Activated naive CD8-positive, alpha-beta T cell treated with anti-CD3 and anti-CD28 coated beads, Interleukin-2, amount 10 ng/mL, durations not matched to agents 7 days and 5 days (primary cell): ENCODE measurements around the gene EIF2AK2. TPM values are rescaled to one million over a fixed set of nuclear protein-coding genes. Genes with fewer than 3 reads are reported as not detected.
"Not testable (repeated sequence)": the region's sequence is repeated elsewhere in the genome, so short reads cannot be mapped to it uniquely, and the experiment has no call there.

Source experiments
- ATAC-seq: fragments of 150-1000 bp; cut with Tn5 transposase; one replicate; pipeline ENCODE4 v1.10.0; 2021; ENCODE audit warnings: low read depth, moderate library complexity
- POLR2A ChIA-PET: fragments of 350-600 bp; sonication (Branson Sonifier 250); formaldehyde crosslinking; loops from one replicate; lab custom pipeline; 2021; ENCODE audit warnings: antibody characterized with exemption; lab: Charles Lee
- DNase-seq: peaks from one replicate; pipeline ENCODE4 v3.0.0; 2021
- H3K27ac Mint-ChIP-seq: one replicate; pipeline ENCODE4 v1.8.0; 2022; ENCODE audit warnings: mild to moderate bottlenecking, mixed read lengths
- H3K27me3 Mint-ChIP-seq: one replicate; pipeline ENCODE4 v1.8.0; 2022; ENCODE audit warnings: mild to moderate bottlenecking, moderate library complexity, mixed read lengths
- H3K36me3 Mint-ChIP-seq: one replicate; pipeline ENCODE4 v1.8.0; 2021; ENCODE audit warnings: mild to moderate bottlenecking, mixed read lengths
- H3K4me1 Mint-ChIP-seq: one replicate; pipeline ENCODE4 v1.8.0; 2021; ENCODE audit warnings: mixed read lengths
- H3K4me3 Mint-ChIP-seq: one replicate; pipeline ENCODE4 v1.8.0; 2022; ENCODE audit warnings: mild to moderate bottlenecking, moderate library complexity, mixed read lengths
- H3K9me3 Mint-ChIP-seq: one replicate; pipeline ENCODE4 v1.8.0; 2021; ENCODE audit warnings: mixed read lengths
- total RNA-seq, 2 experiments: library from RNA; stranded (reverse); gene quantifications; one replicate each; pipeline ENCODE4 v1.2.3, GENCODE V29; 2021

Gene EIF2AK2
- 100 to 1,000 TPM; 101 to 121 TPM for total RNA-seq

DNA sequence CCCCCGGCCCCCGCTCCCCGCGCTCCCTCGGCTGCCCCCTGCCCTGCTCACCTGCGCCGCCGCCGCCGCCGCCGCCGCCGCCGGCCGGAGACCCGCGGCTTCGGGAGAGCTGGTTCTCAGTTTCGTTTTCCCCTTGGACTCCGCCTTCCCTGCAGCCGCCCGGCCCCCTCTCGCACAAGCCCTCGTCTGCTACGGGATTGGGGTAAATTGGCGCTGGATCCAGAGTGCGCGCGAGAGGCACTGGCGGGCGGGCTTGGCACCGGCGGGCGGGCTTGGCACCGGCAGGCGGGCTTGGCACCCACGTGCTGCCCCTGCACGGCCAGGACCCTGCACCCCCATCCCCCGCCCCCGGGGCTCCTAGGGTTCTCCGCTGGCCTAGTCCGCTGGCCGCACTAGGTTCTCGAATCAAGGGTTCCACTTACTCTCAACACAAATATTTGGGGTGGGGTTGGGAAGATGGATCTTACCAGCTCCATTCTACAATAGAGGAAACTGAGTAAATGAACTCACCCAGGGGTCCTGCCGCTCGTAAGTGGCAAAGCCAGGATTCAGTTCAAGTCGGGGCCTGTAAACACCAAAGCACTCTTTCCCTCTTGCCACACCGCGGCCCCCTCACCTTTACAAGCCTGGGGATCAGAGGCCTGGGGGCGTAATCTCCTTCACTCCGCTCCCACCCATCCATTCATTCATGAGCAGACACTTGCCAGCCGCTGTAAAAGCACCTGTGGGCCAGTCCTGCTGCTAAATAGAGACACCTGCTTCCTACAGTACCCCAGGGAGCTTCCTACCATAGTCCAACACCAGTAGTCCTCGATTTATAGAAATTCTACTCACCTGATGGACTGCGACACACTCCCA is at the start of gene EIF2AK2:
Gene EIF2AK2, minus strand, starts transcription at position 124 of the 858 bp plus-strand sequence. CDS start 9,174 bp downstream, outside the sequence.
- Mint-ChIP-seq H3K27me3 (no peaks in the 10 kb centered on the region), H3K4me3 (peak within 1 kb of the TSS; percentile 96), H3K27ac (peak within 1 kb of the TSS; percentile 96), H3K9me3 (peaks cover 2% of the 10 kb centered on the region), H3K4me1 (peaks cover 39% of the 10 kb centered on the region), H3K36me3 (peaks cover 34% of the 10 kb centered on the region)
- POLR2A ChIA-PET: interaction anchor here (0.7 to 3.0 kb wide), 16 partner anchors 10 to 1509 kb away, joined by 3 to 27 read pairs (median 4); partner anchors contain the start of genes CDC42EP3, CEBPZ, CEBPZOS and GALM
- peak; percentile 87 for DNase-seq
- peak; percentile 96 for ATAC-seq

DNA sequence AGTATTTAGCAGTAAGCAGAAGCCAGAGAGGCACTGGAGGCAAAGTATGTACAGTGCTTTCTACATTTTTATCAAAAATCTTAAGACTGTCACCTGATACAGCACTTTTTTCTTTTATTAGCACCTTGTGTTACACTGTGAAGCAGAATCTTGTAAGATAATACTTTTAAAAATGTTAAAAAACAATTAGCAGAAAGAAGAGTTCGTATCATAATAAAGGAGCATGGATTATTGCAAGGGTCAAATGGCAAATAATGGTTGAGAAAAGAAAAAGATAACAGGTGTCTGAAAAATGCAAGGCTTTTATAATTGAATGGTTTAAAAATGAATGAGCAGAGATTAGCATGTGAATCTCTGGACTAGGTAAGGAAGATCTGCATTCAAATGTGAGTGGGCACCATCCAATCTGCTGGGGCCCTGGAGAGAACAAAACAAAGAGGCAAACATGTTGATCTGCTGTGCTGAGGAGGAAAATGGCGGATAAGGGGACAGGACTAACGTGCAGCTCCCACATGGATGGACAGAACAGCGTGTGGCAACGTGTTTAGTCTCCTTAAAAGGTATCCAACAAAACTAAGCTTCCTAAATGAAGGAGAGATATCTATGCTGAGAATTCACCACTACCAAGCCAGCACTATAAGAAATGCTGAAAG is 49.0 kb upstream of the EIF2AK2 start:
- Mint-ChIP-seq H3K4me3 (no peak overlapping the region), H3K9me3 (peaks cover 31% of the 10 kb centered on the region), H3K4me1 (peaks cover 22% of the 10 kb centered on the region), H3K36me3 (peaks cover 83% of the 10 kb centered on the region), H3K27ac (no peak overlapping the region), H3K27me3 (no peaks in the 10 kb centered on the region)
- DNase-seq: no peak
- POLR2A ChIA-PET: no interaction called here
- ATAC-seq: no peak

DNA sequence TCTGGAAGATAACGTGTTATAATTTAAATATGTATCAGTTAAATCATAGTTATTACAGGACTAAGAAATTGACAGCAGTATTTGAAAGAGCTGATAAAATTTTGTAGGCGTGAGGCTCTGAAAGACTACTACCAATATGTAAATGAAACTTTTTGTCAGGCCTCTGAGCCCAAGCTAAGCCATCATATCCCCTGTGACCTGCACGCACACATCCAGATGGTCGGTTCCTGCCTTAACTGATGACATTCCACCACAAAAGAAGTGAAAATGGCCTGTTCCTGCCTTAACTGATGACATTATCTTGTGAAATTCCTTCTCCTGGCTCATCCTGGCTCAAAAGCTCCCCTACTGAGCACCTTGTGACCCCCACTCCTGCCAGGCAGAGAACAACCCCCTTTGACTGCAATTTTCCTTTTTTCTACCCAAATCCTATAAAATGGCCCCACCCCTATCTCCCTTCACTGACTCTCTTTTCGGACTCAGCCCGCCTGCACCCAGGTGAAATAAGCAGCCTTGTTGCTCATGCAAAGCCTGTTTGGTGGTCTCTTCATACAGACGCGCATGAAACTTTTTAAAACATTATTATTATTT is 48.4 kb upstream of the EIF2AK2 start:
- Mint-ChIP-seq H3K4me1 (peaks cover 26% of the 10 kb centered on the region), H3K36me3 (peaks cover 81% of the 10 kb centered on the region), H3K9me3 (peaks cover 31% of the 10 kb centered on the region)
- POLR2A ChIA-PET, H3K27me3 Mint-ChIP-seq, H3K27ac Mint-ChIP-seq, DNase-seq, ATAC-seq, H3K4me3 Mint-ChIP-seq: not testable (repeated sequence)

DNA sequence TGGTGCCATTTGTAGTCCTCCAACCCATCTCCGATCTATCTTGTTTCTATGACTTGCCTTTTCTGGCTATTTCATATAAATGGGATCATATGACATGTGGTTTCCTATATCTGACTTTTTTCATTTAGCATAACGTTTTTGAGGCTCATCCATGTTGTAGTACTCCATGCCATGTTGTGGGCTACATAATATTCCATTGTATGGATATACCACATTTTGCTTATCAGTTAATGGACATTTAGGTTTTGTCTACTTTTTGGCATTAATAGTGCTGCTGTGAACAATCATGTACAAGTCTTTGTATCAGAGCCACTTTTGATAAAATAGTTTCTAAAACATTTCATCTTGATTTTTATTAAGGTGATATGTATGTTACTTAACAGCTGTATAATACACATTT is 46.9 kb upstream of the EIF2AK2 start:
- Mint-ChIP-seq H3K27ac (no peak overlapping the region), H3K36me3 (peaks cover 66% of the 10 kb centered on the region), H3K4me1 (peaks cover 28% of the 10 kb centered on the region), H3K9me3 (peaks cover 22% of the 10 kb centered on the region), H3K4me3 (no peak overlapping the region), H3K27me3 (no peaks in the 10 kb centered on the region)
- POLR2A ChIA-PET: no interaction called here
- no peak for ATAC-seq
- DNase-seq: no peak

DNA sequence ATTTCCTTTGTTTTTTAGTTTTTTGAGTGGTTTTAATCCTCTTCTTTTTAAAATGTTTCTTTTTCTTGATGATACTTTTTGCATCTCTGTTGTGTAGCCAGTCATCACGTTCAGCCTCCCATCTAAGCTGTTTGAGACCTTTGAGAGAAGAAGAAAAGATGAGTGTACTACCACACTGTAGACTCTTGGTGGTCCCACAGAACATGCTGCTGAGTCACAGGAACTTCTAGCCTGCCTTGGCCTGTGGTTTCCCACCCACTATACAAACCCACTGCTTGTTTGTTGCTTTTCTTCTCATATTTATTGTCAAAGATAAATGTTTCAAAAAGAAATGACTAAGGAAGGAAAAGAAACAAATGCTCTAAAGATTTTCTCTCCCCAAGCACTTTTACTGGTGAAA is 45.0 kb upstream of the EIF2AK2 start:
- Mint-ChIP-seq H3K9me3 (peaks cover 8% of the 10 kb centered on the region), H3K27ac (peak overlapping the region; percentile 35), H3K4me3 (peak overlapping the region; percentile 39), H3K27me3 (no peaks in the 10 kb centered on the region), H3K36me3 (peaks cover 47% of the 10 kb centered on the region), H3K4me1 (peaks cover 26% of the 10 kb centered on the region)
- POLR2A ChIA-PET: interaction anchor here (0.8 to 1.3 kb wide), 2 partner anchors 45 to 49 kb away, joined by 4 to 7 read pairs; partner anchors contain the start of gene EIF2AK2
- ATAC-seq: peak; percentile 80
- no peak for DNase-seq

DNA sequence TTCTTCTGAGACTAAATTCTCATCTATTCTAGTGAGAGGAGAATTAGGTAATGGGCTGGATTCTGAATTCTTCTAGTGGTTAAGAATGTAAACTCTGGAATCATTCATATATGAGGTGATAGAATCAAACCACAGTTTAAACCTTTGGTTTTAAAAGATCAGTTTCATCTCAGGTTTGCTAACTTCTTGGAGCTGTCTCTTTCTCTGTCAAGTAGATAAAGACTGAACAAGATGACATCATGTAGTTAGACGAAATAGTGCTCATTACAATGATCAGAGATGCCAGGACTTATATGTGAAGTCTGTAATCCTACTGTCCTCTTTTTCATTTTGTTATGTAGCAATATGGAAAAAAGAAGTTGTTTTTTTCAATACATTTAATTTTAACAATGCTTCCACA is 44.4 kb upstream of the EIF2AK2 start:
- H3K4me1 Mint-ChIP-seq: peaks cover 26% of the 10 kb centered on the region
- H3K27ac Mint-ChIP-seq: no peak overlapping the region
- POLR2A ChIA-PET: interaction anchor here (1.1 to 1.3 kb wide), 3 partner anchors 43 to 45 kb away, joined by 4 to 7 read pairs (median 4); partner anchors contain the start of gene EIF2AK2
- ATAC-seq: no peak
- H3K9me3 Mint-ChIP-seq: peaks cover 6% of the 10 kb centered on the region
- H3K36me3 Mint-ChIP-seq: peaks cover 44% of the 10 kb centered on the region
- DNase-seq: no peak
- no peak overlapping the region for H3K4me3 Mint-ChIP-seq
- H3K27me3 Mint-ChIP-seq: no peaks in the 10 kb centered on the region

DNA sequence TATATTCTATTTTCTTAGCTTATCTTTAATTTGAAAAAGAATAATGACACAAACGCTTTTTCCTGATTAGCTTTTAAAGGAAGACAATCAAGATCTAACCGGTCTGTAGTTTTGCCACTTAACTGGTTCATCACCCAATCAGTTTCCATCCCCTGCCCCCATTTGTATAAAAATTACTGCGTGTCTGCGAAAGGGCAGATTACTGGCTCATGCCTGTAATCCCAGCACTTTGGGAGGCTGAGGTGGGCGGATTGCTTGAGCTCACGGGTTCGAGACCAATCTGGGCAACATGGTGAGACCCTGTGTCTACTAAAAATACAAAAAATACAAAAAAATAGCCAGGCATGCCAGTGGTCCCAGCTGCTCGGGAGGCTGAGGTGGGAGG is 41.9 kb upstream of the EIF2AK2 start:
- peaks cover 18% of the 10 kb centered on the region for H3K36me3 Mint-ChIP-seq
- no peaks in the 10 kb centered on the region for H3K27me3 Mint-ChIP-seq
- peaks cover 1% of the 10 kb centered on the region for H3K9me3 Mint-ChIP-seq
- H3K4me3 Mint-ChIP-seq: no peak overlapping the region
- H3K4me1 Mint-ChIP-seq: peaks cover 28% of the 10 kb centered on the region
- DNase-seq (no peak), ATAC-seq (no peak)
- POLR2A ChIA-PET: interaction anchor here (0.7 kb wide), 1 partner anchor 141 kb away, joined by 3 read pairs; no protein-coding TSS in a partner anchor
- H3K27ac Mint-ChIP-seq: no peak overlapping the region

DNA sequence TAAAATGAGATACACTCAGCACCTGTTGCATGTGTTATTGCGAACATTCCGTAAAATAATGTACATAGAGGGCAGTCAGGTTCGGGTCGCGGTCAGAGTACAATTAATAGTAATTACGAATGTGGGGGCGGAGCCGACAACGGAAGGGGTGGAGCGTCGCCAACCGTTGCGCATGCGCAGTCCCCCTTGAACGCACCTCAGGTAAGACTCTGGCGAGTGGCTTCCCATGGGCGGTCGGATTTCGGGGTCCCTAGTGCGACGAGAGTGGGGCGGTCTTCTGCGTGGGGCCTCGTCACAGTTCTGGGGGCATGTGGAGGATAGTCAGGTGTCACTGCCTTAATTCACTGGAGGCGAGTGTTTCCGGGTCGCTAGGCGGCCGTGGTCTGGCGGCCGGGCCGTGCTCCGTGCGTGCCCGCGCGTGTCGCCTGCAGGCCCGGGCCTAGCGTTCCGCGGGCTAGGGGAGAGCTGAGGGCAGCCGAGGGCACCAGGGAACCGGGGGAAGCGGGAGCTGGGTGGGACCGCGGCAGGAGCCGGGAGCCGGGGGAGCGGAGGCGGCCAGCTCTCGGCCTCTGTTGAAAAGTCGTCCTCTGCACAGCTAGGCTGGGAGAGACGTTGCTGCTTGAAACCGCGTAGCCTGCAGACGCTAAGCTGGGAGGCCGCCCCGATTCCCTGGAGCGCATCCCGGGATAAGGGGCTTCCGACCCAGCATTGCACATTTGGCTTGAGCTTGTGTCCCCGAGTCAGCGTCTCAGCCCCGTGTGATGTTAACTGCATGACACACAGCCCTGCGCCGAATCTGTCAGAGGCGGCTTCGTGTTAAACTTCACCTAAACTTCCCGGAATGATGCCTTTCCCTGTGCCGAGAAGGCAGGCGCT is 39.8 kb upstream of the EIF2AK2 start, which contains the start of gene CEBPZOS:
Gene CEBPZOS, plus strand, starts transcription at position 177 of the 876 bp plus-strand sequence. CDS start 3,209 bp downstream, outside the sequence.
- H3K27ac Mint-ChIP-seq: peak within 1 kb of the TSS; percentile 99
- peak within 1 kb of the TSS; percentile 100 for H3K4me3 Mint-ChIP-seq
- DNase-seq (peak; percentile 92), ATAC-seq (peak; percentile 86)
- H3K9me3 Mint-ChIP-seq: no peaks in the 10 kb centered on the region
- POLR2A ChIA-PET: interaction anchor here (0.7 to 1.9 kb wide), 4 partner anchors 35 to 230 kb away, joined by 3 to 20 read pairs (median 6); partner anchors contain the start of genes CEBPZ, EIF2AK2, NDUFAF7 and STRN
- H3K27me3 Mint-ChIP-seq: no peaks in the 10 kb centered on the region
- peaks cover 21% of the 10 kb centered on the region for H3K4me1 Mint-ChIP-seq
- H3K36me3 Mint-ChIP-seq: peaks cover 5% of the 10 kb centered on the region

GRCh38 chr2:37195862-37196319 is 39.1 kb upstream of the EIF2AK2 start:
- Mint-ChIP-seq H3K27ac (peak overlapping the region; percentile 99), H3K4me3 (peak overlapping the region; percentile 100), H3K4me1 (peaks cover 16% of the 10 kb centered on the region)
- H3K27me3 Mint-ChIP-seq, H3K36me3 Mint-ChIP-seq, H3K9me3 Mint-ChIP-seq, ATAC-seq, POLR2A ChIA-PET, DNase-seq: not testable (repeated sequence)

DNA sequence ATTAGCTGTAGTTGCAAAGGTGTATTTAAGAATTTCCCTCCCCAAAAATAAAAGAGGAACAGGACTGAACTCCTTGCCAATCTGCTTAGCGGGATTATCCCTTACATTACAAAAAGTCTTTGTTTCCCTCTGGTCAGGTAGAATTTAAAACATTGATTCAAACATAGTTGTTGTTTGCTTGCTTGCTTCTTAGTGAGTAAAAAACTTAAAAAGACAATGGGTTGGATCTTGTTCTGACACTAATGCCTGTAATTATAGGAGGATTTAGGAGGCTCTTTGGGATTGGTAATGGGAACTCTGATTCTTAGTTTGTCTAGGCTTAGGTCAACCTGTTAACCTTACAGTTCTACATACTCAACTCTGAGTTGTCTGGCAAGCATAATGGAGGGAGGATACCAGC is 35.8 kb upstream of the EIF2AK2 start:
- Mint-ChIP-seq H3K4me3 (no peak overlapping the region), H3K36me3 (peaks cover 2% of the 10 kb centered on the region), H3K27me3 (peaks cover 6% of the 10 kb centered on the region), H3K27ac (no peak overlapping the region), H3K4me1 (peaks cover 14% of the 10 kb centered on the region), H3K9me3 (no peaks in the 10 kb centered on the region)
- POLR2A ChIA-PET: interaction anchor here (0.7 kb wide), 1 partner anchor 61 kb away, joined by 4 read pairs; no protein-coding TSS in a partner anchor
- DNase-seq: no peak
- no peak for ATAC-seq

- Mint-ChIP-seq H3K27me3 (peaks cover 12% of the 10 kb centered on the region), H3K9me3 (no peaks in the 10 kb centered on the region), H3K36me3 (peaks cover 2% of the 10 kb centered on the region), H3K4me3 (no peak overlapping the region), H3K4me1 (peaks cover 8% of the 10 kb centered on the region), H3K27ac (no peak overlapping the region)
- POLR2A ChIA-PET: interaction anchor here (0.6 kb wide), 1 partner anchor 166 kb away, joined by 3 read pairs; no protein-coding TSS in a partner anchor
- DNase-seq: no peak
- no peak for ATAC-seq
Observed at GRCh38 chr2:37191747-37192146, 35.0 kb upstream of the EIF2AK2 start.

DNA sequence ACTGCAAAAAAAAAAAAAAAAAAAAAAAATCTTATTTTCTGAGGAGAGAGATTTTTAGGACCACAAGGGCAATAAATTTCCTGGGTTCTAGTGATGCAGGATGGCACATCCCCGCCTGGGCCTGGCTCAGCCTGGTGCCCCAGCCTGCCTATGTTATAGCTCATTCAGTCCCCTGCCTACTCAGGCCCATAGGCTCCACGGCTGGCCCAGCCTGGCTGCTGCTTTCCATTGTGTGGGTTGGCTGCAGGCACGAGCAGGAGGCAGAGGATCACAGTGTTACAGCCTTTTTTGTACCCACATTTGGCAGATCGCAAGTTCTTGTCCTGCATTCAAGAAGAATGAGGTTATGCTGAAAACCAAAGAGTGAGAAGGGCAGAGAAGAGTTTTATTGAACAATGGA is 34.5 kb upstream of the EIF2AK2 start:
- Mint-ChIP-seq H3K4me3 (no peak overlapping the region), H3K27me3 (peaks cover 17% of the 10 kb centered on the region), H3K36me3 (peaks cover under 1% of the 10 kb centered on the region), H3K27ac (no peak overlapping the region), H3K9me3 (no peaks in the 10 kb centered on the region), H3K4me1 (peaks cover 6% of the 10 kb centered on the region)
- DNase-seq: no peak
- ATAC-seq: no peak
- POLR2A ChIA-PET: no interaction called here
